ENCODE data around the gene CCDC148. TPM values are rescaled to one million over a fixed set of nuclear protein-coding genes. Genes with fewer than 3 reads are reported as not detected.

The CCDC148 gene
- total RNA-seq, 1 experiment from 2014 or later, result 2.1 TPM

GRCh38 chr2:158172719-158173118 lies 283.8 kb downstream of the CCDC148 start:
- no peaks in the 10 kb centered on the region for H3K27me3 Mint-ChIP-seq (ENCODE audit: low read depth)
- no peaks in the 10 kb centered on the region for H3K36me3 Mint-ChIP-seq
- H3K4me1 Mint-ChIP-seq, result no peaks in the 10 kb centered on the region; the same call in 1 of the 2 replicates
- no peak for TF ChIP-seq ATF6 (CRISPR knock-in tag; IDR thresholded peaks at IDR 0.05)
- TF ChIP-seq CREM (CRISPR knock-in tag; IDR thresholded peaks at IDR 0.05), result no peak
- no peak for TF ChIP-seq ELF4 (CRISPR knock-in tag; IDR thresholded peaks at IDR 0.05; ENCODE audit: low read depth)
- no peak for TF ChIP-seq GABPB1 (CRISPR knock-in tag; IDR thresholded peaks at IDR 0.05)
- TF ChIP-seq RELA (CRISPR knock-in tag; IDR thresholded peaks at IDR 0.05; ENCODE audit: borderline replicate concordance), result no peak
- TF ChIP-seq USF2 (CRISPR knock-in tag; IDR thresholded peaks at IDR 0.05), result no peak
- TF ChIP-seq HMGXB4 (CRISPR knock-in tag; IDR thresholded peaks at IDR 0.05), result no peak
- TF ChIP-seq ZSCAN18 (CRISPR knock-in tag; IDR thresholded peaks at IDR 0.05), result no peak
- no peak for TF ChIP-seq ZNF416 (CRISPR knock-in tag; IDR thresholded peaks at IDR 0.05)
- no peak for DNase-seq (ENCODE audit: low spot score)
- no peak overlapping the region for H3K4me3 Mint-ChIP-seq
- ATAC-seq, result no peak
- no peak overlapping the region for H3K27ac Mint-ChIP-seq
- ChIA-PET POLR2A (interaction anchor here (0.5 kb wide), 1 partner anchor 577 kb away, joined by 3 read pairs; no protein-coding TSS in a partner anchor), CTCF (interaction anchor here (1.4 to 3.5 kb wide), 3 partner anchors 138 to 551 kb away, joined by 6 to 15 read pairs (median 7); no protein-coding TSS in a partner anchor)
- no peaks in the 10 kb centered on the region for H3K9me3 Mint-ChIP-seq

GRCh38 chr2:158154596-158154995 lies 302.0 kb downstream of the CCDC148 start:
- DNase-seq (ENCODE audit: low spot score) (no peak), ATAC-seq (no peak)
- Mint-ChIP-seq H3K27ac (no peak overlapping the region), H3K36me3 (no peaks in the 10 kb centered on the region), H3K4me1 (no peaks in the 10 kb centered on the region), H3K9me3 (peaks cover 25% of the 10 kb centered on the region), H3K4me3 (no peak overlapping the region), H3K27me3 (ENCODE audit: low read depth) (no peaks in the 10 kb centered on the region; the same call in 1 of the 2 replicates)
- ChIA-PET CTCF (no interaction called here), POLR2A (no interaction called here)
- TF ChIP-seq SOX15 (CRISPR knock-in tag; IDR thresholded peaks at IDR 0.05) (no peak), NFYB (CRISPR knock-in tag; conservative IDR thresholded peaks at IDR 0.05; ENCODE audit: low read depth) (no peak), IRF1 (CRISPR knock-in tag; IDR thresholded peaks at IDR 0.05) (no peak), SP1 (CRISPR knock-in tag; conservative IDR thresholded peaks at IDR 0.05) (no peak), PRDM15 (CRISPR knock-in tag; IDR thresholded peaks at IDR 0.05) (no peak), E2F1 (CRISPR knock-in tag; IDR thresholded peaks at IDR 0.05) (no peak), ATF6 (CRISPR knock-in tag; IDR thresholded peaks at IDR 0.05) (no peak), MAX (CRISPR knock-in tag; IDR thresholded peaks at IDR 0.05) (no peak), ESRRA (CRISPR knock-in tag; IDR thresholded peaks at IDR 0.05; ENCODE audit: borderline replicate concordance) (no peak), USF1 (CRISPR knock-in tag; IDR thresholded peaks at IDR 0.05) (no peak)
